ENCODE data around the gene GCKR.

GCKR gene

GRCh38 chr2:27571681-27572080, 75.0 kb downstream of the GCKR start:
- no peak for DNase-seq (ENCODE audit: extremely low read depth in 1 of 2, low read depth in 1 of 2)

- DNase-seq (ENCODE audit: extremely low read depth in 1 of 2, low read depth in 1 of 2), result no peak
Measured at GRCh38 chr2:27572439-27572838, 75.8 kb downstream of the GCKR start.

GRCh38 chr2:27572998-27573429, 76.4 kb downstream of the GCKR start:
- no peak for DNase-seq (ENCODE audit: extremely low read depth in 1 of 2, low read depth in 1 of 2)
